ENCODE data around the gene GPATCH11. TPM values are rescaled to one million over a fixed set of nuclear protein-coding genes. Genes with fewer than 3 reads are reported as not detected.

Gene GPATCH11
- total RNA-seq, 1 experiment from 2014 or later = 5.2 TPM

- H3K79me2 ChIP-seq (ENCODE audit: low read length) = no peaks in the 10 kb centered on the region
- ChIA-PET CTCF (no interaction called here), POLR2A (ENCODE audit: unreplicated experiment) (no interaction called here)
- no peak overlapping the region for H3K4me2 ChIP-seq (ENCODE audit: low read length)
- intact Hi-C loops (cut with micrococcal nuclease) = no loop called here
- peaks cover 3% of the 10 kb centered on the region for H3F3A ChIP-seq (ENCODE audit: low read length, unreplicated experiment)
- peaks cover 14% of the 10 kb centered on the region for H3K36me3 ChIP-seq (ENCODE audit: low read depth, low read length)
- no peaks in the 10 kb centered on the region for H3K27me3 ChIP-seq (ENCODE audit: low read length)
- H2AFZ ChIP-seq (ENCODE audit: low read length) = no peak overlapping the region
- BruUV-seq (replicated peaks) = no TSS peak
- H3K27ac ChIP-seq (ENCODE audit: low read length) = no peak overlapping the region
- no peak overlapping the region for H3K9ac ChIP-seq (ENCODE audit: low read length)
- H4K20me1 ChIP-seq (ENCODE audit: low read length) = no peaks in the 10 kb centered on the region
- H3K9me3 ChIP-seq (ENCODE audit: low read length) = no peaks in the 10 kb centered on the region
- no peak overlapping the region for H3K4me3 ChIP-seq (ENCODE audit: low read length)
- TF ChIP-seq CTCF (conservative IDR thresholded peaks at IDR 0.05; ENCODE audit: low read depth, low read length) = no peak
- TF ChIP-seq EZH2phosphoT487 (IDR thresholded peaks at IDR 0.05; ENCODE audit: borderline replicate concordance, low read length) = no peak
- TF ChIP-seq EZH2 (IDR thresholded peaks at IDR 0.05; ENCODE audit: low read length, unreplicated experiment) = no peak
- ATAC-seq = no peak; the same call in 1 of the 2 replicates
- no peak for DNase-seq
- H3K9me2 ChIP-seq (replicated peaks; ENCODE audit: low read length) = no peaks in the 10 kb centered on the region
- H3K4me1 ChIP-seq (ENCODE audit: insufficient read depth, low read length) = no peaks in the 10 kb centered on the region
Observed at GRCh38 chr2:37119157-37119556, 34.8 kb downstream of the GPATCH11 start.

DNA sequence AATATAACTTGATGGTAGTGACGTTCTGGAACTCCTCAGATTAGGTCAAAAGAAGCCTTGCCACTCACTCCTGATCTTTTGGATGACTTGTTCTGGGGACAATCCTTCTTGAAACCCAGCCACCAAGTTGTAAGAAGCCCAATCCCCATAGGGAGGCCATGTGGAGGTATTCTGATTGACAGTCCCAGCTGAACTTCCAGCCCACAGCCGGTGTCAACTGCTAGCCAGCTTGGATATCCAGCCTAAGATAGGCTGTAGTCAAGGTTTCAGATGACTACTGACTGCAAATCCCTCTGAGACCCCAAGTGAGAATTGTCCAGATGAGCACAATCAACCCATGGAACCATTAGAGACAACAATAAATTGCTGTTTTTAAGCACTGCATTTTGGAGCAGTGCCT lies 41.1 kb downstream of the GPATCH11 start:
- ATAC-seq (no peak), DNase-seq (no peak)
- Histone ChIP-seq H3K9me2 (replicated peaks; ENCODE audit: low read length) (no peaks in the 10 kb centered on the region), H3K4me3 (ENCODE audit: low read length) (no peak overlapping the region), H3K9ac (ENCODE audit: low read length) (no peak overlapping the region), H4K20me1 (ENCODE audit: low read length) (no peaks in the 10 kb centered on the region), H3K79me2 (ENCODE audit: low read length) (no peaks in the 10 kb centered on the region), H3K4me1 (ENCODE audit: insufficient read depth, low read length) (no peaks in the 10 kb centered on the region), H3F3A (ENCODE audit: low read length, unreplicated experiment) (no peaks in the 10 kb centered on the region), H3K9me3 (ENCODE audit: low read length) (no peaks in the 10 kb centered on the region), H3K27me3 (ENCODE audit: low read length) (no peaks in the 10 kb centered on the region), H3K27ac (ENCODE audit: low read length) (no peak overlapping the region), H3K36me3 (ENCODE audit: low read depth, low read length) (peaks cover 35% of the 10 kb centered on the region), H3K4me2 (ENCODE audit: low read length) (no peak overlapping the region), H2AFZ (ENCODE audit: low read length) (no peak overlapping the region)
- POLR2A ChIA-PET (ENCODE audit: unreplicated experiment) = no interaction called here
- TF ChIP-seq CTCF (conservative IDR thresholded peaks at IDR 0.05; ENCODE audit: low read depth, low read length) = no peak
- TF ChIP-seq EZH2 (IDR thresholded peaks at IDR 0.05; ENCODE audit: low read length, unreplicated experiment) = no peak
- no peak for TF ChIP-seq EZH2phosphoT487 (IDR thresholded peaks at IDR 0.05; ENCODE audit: borderline replicate concordance, low read length)
- no TSS peak for BruUV-seq (replicated peaks)
- intact Hi-C loops (cut with micrococcal nuclease) = no loop called here
- CTCF ChIA-PET = no interaction called here

- H3K27ac ChIP-seq (ENCODE audit: low read length) = no peak overlapping the region
- H3K4me2 ChIP-seq (ENCODE audit: low read length) = no peak overlapping the region
- CTCF ChIA-PET = no interaction called here
- no peaks in the 10 kb centered on the region for H3K9me2 ChIP-seq (replicated peaks; ENCODE audit: low read length)
- DNase-seq = no peak
- H3F3A ChIP-seq (ENCODE audit: low read length, unreplicated experiment) = no peaks in the 10 kb centered on the region
- intact Hi-C loops (cut with micrococcal nuclease) = no loop called here
- H3K27me3 ChIP-seq (ENCODE audit: low read length) = no peaks in the 10 kb centered on the region
- POLR2A ChIA-PET (ENCODE audit: unreplicated experiment) = no interaction called here
- peaks cover 69% of the 10 kb centered on the region for H3K36me3 ChIP-seq (ENCODE audit: low read depth, low read length)
- no peaks in the 10 kb centered on the region for H4K20me1 ChIP-seq (ENCODE audit: low read length)
- ATAC-seq = no peak
- H3K4me1 ChIP-seq (ENCODE audit: insufficient read depth, low read length) = no peaks in the 10 kb centered on the region
- H3K79me2 ChIP-seq (ENCODE audit: low read length) = no peaks in the 10 kb centered on the region
- H2AFZ ChIP-seq (ENCODE audit: low read length) = no peak overlapping the region
- TF ChIP-seq EZH2phosphoT487 (IDR thresholded peaks at IDR 0.05; ENCODE audit: borderline replicate concordance, low read length) = no peak
- no peak for TF ChIP-seq CTCF (conservative IDR thresholded peaks at IDR 0.05; ENCODE audit: low read depth, low read length)
- no peak for TF ChIP-seq EZH2 (IDR thresholded peaks at IDR 0.05; ENCODE audit: low read length, unreplicated experiment)
- H3K9ac ChIP-seq (ENCODE audit: low read length) = no peak overlapping the region
- H3K9me3 ChIP-seq (ENCODE audit: low read length) = no peaks in the 10 kb centered on the region
- no TSS peak for BruUV-seq (replicated peaks)
- no peak overlapping the region for H3K4me3 ChIP-seq (ENCODE audit: low read length)
Observed at GRCh38 chr2:37132914-37133313, 48.6 kb downstream of the GPATCH11 start.
